ENCODE results near the gene RAP1GAP2. TPM values are rescaled to one million over a fixed set of nuclear protein-coding genes. Genes with fewer than 3 reads are reported as not detected.
A peak's percentile ranks its signal among the peaks of the same experiment; 100 is the strongest.
"Not testable (repeated sequence)": the region's sequence is repeated elsewhere in the genome, so short reads cannot be mapped to it uniquely, and the experiment has no call there.

Gene RAP1GAP2
- total RNA-seq, 1 donor from 2014 or later: 57.2 TPM

DNA sequence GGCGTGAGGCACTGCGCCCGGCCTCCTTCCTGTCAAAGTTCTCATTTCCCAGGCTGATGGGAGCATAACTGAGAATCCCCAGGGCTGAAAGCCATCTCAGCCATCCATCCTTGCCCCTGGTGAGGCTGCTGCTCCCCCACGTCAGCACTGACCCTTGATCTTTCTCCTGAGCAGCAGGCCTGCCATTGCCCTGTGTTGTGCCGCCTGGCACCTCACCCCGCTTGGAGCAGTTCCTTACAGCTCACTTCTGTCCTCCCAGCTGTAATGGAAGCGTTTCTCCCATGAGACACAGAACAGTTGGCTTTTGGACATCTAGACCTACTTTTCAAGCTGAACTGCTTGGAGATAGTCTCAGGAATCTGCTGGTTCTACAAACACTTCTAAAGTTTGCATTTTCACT, 215.7 kb downstream of the RAP1GAP2 start:
- no peak for ATAC-seq
- intact Hi-C loops (cut with DNase I): no loop called here
- DNase-seq (ENCODE audit: missing footprints): no peak

DNA sequence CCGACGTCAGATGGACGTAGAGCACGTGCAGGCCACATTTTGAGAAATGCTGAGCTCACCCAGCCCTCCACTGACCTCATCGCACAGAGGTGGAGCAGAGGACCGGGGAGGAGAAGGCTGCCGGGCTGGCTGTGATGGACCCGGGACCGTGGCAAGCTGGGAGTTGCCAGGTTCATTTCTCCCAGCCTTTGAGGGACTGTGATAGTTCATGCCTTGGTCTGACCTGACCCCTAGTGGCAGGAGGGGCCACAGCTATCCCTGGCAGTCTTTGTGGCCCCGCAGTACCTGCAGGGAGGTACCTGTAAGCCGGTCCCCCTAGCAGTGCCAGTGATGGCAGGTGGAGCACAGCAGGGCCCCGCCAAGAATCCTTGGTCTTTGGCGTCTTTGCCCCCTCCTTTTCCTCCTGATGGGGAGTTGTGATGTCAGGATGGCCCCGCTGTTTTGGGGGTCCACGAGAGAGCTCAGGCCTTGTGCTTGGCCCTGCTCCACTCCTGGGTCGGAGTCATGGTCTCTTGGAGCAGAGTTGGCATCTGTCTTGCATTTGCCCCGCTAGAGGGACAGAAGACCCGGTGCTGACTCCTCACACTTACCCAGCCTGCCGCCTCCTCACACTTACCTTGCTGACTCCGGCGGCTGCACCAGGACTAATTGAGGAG, 216.8 kb downstream of the RAP1GAP2 start:
- intact Hi-C loops (cut with DNase I): loop anchor here (1.0 kb wide), 1 partner anchor 185 kb away; no protein-coding TSS in a partner anchor
- peak; percentile 86 for ATAC-seq
- no peak for DNase-seq (ENCODE audit: missing footprints)

DNA sequence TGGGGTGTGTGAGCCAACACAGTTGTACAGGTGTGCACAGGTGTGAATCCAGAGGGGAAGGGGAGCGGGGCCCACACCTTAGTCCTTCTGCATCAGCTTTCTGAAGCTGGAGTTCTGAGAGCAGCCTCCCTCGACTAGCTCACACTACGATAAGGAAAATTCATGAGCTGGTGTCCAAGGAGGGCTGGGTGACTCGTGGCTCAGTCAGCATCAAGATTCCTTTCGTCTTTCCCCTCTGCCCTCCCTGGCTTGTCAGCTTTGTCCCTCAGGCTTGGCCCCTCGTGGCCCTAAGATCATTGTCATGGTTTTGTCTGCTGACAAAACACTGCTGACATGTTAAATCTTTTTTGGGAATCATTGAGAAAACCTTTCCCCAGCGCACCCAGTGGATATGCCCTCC, 219.7 kb downstream of the RAP1GAP2 start:
- intact Hi-C loops (cut with DNase I): no loop called here
- no peak for DNase-seq (ENCODE audit: missing footprints)
- ATAC-seq: no peak

DNA sequence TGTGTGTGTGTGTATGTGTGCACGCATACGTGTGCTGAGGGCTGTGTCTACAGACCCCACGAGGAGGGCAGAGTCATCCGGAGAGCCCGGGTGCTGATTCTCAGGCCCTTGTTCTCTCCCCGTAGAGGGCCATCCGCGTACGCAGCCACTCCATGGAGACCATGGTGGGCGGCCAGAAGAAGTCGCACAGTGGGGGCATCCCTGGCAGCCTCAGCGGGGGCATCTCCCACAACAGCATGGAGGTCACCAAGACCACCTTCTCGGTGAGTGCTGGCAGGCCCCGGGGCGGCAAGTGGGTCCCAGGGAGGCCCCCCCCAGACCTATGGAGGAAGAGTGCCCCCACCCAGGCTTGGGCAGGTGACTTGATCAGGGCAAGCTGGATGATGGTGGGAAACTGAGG, 221.7 kb downstream of the RAP1GAP2 start:
- intact Hi-C loops (cut with DNase I): no loop called here
- ATAC-seq (no peak), DNase-seq (ENCODE audit: missing footprints) (peak; percentile 42)

DNA sequence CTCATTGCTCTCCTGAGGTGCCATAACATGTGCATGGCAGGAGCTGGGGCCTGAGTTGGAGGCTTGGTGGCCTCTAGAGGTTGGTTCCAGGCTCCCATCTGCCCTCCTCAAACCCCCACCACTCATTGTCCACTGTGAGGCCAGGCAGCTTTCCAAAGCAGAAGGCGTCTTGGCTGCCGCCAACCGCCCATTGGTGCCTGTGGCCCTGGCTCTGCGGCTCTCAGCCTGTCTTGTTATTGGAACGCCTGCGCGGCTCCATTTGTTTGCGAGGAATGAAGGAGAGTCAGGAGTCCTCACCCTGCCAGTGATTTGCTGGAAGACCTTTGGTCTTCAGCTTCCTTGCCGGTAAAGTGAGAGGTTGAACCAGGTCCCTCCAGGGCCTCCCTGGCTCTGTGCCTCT, 223.5 kb downstream of the RAP1GAP2 start:
- ATAC-seq (no peak), DNase-seq (ENCODE audit: missing footprints) (no peak)
- intact Hi-C loops (cut with DNase I): no loop called here

DNA sequence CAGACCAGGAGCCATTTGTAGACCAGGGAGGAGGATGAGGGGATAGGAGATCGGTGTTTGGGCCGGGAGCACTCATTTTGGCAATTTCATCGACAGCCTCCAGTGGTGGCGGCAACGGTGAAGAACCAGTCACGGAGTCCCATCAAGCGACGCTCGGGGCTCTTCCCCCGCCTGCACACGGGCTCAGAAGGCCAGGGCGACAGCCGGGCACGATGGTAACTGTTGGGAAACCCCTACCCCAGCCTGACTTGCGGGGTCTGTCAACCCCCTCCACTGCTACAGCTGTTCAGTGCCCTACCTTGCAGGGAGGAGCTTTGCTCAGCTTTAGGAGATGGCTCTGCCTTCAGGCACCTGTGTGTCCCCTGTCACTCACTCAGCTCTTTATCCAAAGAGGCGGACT, 224.1 kb downstream of the RAP1GAP2 start:
- ATAC-seq: no peak
- intact Hi-C loops (cut with DNase I): no loop called here
- DNase-seq (ENCODE audit: missing footprints): no peak

DNA sequence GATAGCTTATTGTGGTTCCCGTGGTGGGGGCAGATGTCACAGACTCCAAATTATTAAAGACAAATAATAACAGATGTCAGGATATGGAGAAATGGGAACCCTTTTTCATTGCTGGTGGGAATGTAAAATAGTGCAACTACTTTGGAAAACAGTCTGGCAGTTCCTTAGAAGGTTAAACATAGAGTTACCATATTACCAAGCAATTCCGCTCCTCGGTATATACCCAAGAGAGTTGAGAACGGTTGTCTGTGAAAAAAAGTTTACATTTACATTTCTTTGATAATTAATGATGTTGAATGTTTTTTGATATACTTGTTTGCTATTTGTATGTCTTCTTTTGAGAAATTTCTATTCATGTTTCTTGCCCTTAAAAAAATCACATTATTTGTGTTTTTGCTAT, 226.0 kb downstream of the RAP1GAP2 start:
- no peak for DNase-seq (ENCODE audit: missing footprints)
- ATAC-seq: no peak
- intact Hi-C loops (cut with DNase I): no loop called here

DNA sequence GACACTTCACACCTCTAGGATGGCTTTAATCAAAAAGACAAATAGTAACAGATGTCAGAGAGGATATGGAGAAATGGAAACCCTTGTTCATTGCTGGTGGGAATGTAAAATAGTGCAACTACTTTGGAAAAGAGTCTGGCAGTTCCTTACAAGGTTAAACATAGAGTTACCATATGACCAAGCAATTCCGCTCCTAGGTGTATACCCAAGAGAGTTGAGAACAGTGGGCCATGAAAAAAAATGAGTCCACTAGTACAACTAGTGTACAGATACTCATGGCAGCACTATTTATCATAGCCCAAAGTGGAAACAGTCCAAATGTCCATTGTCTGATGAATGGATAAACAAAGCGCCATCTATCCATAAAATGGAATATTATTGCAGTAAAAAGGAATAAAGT, 228.1 kb downstream of the RAP1GAP2 start:
- no peak for DNase-seq (ENCODE audit: missing footprints)
- no peak for ATAC-seq
- intact Hi-C loops (cut with DNase I): no loop called here

DNA sequence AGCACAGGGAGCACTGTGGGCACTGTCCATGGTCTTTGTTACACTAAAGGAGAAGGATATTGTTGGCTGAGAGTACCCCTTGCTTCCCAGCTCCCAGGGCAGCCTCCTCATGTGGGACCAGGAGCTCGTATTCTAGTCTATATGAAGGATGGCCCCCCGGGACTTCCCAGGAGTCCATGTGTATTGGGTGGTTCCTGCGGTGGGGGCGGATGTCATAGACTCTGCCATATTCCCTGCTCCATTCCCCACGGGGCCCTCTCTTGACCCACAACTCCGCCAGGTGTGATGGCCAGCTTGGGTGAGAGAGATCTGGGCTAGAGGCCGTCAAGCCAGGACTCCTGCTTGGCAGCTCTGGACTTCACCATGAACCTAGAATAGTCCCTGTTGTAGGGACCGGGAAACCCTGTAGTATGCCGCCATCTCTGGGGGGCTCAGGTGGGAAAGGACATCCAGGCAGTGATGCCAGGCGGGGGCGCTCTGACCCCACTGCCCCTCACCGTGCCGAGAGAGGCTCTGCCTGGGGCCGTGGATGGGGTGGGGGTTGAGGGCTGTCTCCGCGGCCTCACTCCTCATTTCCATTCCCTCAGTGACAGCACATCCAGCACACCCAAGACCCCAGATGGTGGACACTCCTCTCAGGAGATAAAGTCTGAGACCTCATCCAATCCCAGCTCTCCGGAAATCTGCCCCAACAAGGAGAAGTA, 229.3 kb downstream of the RAP1GAP2 start:
- ATAC-seq (no peak), DNase-seq (ENCODE audit: missing footprints) (no peak)
- intact Hi-C loops (cut with DNase I): no loop called here

DNA sequence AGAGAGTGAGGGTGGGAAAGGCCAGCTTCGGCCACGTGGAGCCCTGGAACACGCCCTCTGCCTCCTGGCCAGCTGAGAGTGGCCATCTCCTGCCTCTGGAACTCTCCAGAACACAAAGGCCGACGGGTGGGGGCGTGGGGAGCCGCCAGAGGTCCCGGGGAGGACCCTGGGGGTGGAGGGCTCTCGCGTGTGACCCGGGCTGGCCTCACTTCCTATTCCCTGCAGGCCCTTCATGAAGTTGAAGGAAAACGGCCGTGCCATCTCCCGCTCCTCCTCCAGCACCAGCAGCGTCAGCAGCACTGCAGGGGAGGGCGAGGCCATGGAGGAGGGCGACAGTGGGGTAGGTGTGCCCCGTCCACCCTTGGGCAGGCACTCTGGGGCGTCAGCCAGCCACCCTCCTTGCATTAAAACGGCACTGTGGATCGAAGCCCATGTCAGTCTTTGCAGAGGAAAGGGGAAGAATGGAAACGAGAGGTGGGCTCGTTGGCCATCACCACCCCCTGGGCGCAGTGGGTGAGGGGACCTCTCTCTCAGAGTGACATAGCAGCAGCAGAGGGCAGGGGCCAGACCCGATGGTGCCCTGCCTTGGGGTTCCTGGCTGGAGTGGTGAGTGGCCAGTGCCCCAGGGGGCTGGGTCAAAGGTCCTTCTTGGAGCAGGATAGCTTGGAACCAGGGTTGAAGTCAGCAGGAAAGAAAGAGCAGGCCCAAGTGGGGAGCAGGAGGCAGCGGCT, 230.1 kb downstream of the RAP1GAP2 start:
- intact Hi-C loops (cut with DNase I): no loop called here
- ATAC-seq: no peak
- DNase-seq (ENCODE audit: missing footprints): no peak

DNA sequence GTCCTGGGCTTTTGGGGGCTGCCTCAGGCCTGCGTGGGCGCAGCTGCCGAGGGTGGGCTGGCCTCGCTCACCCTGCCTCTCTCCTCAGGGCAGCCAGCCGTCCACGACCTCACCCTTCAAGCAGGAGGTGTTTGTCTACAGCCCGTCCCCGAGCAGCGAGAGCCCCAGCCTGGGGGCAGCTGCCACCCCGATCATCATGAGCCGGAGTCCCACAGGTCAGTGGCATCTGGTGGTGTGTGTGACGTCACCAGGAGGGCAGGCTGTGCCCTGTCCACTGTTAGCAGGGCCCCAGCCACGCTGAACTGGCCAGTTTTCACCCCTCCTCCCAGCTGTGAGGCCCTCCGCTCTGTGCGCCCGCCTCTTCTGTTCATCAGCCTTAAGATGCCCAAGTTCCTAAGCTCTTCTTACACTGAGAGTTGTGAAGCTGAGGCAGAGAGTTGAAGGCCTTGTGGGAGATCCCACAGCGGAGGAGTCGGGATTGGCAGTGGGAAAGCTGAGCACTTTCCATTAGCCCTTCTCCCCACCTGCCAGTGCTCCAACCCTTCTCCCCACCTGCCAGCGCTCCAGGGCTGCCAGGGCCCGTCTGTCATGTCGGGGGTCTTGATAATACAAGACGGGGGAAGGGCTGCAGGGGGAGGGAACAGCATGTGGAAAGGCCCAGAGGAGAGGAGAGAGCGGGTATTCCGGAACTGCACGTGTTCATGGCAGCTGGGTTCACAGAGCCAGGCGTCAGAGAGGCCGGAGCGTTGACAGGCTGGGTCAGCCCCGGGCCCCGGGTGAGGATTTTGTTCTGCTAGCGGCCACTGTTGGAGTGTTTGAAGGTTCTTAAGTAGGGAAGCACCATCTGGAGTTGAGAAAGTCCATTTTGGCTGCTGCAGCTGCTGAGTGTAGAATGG, 230.9 kb downstream of the RAP1GAP2 start:
- DNase-seq (ENCODE audit: missing footprints) (no peak), ATAC-seq (no peak)
- intact Hi-C loops (cut with DNase I): no loop called here

DNA sequence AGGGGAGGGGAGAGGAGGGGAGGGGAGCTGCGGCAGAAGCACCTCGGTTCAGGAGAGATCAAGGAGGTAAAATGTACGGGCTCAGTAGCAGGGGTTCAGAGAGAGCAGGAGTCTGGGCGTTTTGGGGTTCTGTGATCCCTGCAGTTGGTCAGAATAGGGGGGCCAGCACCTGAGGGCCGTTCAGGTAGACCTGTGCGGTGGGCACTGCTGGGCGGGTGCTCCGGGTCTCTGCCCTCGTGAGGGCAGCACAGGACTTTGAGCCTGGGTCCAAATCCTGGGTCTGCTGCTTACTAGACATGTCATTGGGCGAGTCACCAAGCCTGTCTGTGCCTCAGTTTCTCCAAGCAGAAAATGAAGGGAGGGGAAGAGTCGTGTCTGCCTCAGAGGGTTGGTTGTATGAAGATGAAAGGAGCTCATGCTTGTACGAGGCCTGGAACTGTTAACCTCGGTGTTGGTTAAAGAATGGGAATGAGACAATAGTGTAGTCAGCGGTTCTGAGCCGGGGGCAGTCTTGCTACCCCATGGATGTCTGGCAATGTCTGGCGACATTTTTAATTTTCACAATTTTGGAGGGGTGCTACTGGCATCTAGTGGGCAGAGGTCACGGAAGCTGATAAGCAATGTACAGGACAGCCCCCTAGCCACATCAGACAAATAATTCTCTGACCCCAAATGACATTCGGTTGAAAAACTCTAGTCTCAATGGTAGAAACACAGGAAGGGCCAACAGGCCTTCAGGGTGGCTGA, 231.7 kb downstream of the RAP1GAP2 start:
- ATAC-seq (no peak), DNase-seq (ENCODE audit: missing footprints) (no peak)
- intact Hi-C loops (cut with DNase I): no loop called here

DNA sequence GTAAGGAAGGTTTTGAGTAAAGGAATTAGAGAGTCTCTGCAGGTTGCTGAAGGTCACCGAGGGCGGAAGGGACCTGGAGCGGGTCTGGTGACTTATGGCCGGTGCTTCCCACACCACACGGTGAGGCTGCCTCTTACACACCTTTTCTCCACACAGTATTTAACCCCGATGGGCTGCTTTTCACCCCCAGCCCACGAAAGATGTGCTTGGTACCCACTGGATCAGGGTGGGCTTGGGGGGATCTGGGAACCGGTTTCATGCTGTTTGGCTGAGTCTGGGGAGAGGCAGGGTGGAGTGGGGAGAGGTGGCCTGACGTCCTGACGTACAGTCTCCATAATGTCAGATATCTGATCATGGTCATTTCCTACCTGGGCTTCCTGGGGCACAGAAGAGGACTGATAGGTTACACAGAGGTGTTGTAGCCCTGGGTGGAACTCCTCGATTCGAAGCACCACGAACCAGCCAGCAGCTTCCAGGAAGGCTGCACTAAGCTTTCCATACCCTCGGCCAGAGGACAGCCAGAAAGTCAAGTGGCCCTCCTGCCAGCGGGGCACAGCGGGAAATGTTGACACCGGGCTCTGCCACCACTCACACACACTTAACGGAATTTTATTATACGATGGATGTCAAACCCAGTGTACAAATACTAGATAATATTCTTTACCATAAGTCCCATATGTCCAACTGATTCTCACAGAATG, 233.1 kb downstream of the RAP1GAP2 start:
- intact Hi-C loops (cut with DNase I): loop anchor here (1.0 kb wide), 1 partner anchor 25 kb away; no protein-coding TSS in a partner anchor
- ATAC-seq (peak; percentile 87), DNase-seq (ENCODE audit: missing footprints) (peak; percentile 78)

DNA sequence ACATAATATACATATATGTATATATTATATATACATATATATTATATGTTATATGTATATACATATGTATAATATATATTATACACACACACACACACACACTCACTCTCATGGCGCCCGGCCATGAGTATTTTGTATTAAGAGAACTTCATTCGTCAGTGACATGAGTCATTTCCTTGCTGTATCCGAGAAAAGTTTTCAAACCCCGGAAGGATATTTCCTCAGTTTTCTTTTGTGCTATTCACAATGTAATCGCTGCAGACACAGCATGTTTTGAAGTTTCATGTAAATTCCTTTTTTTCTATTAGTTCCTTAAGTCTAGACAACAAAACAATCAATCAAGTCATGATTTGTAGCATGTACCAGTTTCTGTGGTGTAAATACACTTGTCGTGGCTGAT, 233.9 kb downstream of the RAP1GAP2 start:
- DNase-seq (ENCODE audit: missing footprints): no peak
- intact Hi-C loops (cut with DNase I): no loop called here
- ATAC-seq: no peak

DNA sequence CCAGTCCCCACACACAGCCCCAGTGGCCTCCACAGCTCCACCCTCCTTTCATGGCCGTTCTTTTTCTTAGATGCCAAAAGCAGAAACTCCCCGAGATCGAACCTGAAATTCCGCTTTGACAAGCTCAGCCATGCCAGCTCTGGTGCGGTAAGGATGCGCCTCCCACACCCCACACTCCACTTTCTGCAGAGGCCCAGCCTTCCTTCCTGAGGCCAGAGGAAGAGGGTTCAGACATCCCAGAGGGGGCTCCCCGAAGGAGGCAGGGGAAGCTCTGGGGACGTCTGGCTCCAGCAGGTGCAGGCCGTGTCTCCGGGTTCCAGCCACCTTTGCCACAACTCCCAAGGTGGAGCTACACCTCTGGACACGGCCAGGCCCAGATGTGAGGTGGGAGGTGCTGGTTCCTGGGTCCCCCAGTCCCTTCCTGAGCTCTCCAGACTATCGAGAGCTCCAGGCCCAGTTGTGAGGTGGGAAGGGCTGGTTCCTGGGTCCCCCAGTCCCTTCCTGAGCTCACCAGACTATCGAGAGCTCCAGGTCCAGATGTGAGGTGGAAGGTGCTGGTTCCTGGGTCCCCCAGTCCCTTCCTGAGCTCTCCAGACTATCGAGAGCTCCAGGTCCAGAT, 234.7 kb downstream of the RAP1GAP2 start:
- not testable (repeated sequence) for ATAC-seq; DNase-seq (ENCODE audit: missing footprints)

DNA sequence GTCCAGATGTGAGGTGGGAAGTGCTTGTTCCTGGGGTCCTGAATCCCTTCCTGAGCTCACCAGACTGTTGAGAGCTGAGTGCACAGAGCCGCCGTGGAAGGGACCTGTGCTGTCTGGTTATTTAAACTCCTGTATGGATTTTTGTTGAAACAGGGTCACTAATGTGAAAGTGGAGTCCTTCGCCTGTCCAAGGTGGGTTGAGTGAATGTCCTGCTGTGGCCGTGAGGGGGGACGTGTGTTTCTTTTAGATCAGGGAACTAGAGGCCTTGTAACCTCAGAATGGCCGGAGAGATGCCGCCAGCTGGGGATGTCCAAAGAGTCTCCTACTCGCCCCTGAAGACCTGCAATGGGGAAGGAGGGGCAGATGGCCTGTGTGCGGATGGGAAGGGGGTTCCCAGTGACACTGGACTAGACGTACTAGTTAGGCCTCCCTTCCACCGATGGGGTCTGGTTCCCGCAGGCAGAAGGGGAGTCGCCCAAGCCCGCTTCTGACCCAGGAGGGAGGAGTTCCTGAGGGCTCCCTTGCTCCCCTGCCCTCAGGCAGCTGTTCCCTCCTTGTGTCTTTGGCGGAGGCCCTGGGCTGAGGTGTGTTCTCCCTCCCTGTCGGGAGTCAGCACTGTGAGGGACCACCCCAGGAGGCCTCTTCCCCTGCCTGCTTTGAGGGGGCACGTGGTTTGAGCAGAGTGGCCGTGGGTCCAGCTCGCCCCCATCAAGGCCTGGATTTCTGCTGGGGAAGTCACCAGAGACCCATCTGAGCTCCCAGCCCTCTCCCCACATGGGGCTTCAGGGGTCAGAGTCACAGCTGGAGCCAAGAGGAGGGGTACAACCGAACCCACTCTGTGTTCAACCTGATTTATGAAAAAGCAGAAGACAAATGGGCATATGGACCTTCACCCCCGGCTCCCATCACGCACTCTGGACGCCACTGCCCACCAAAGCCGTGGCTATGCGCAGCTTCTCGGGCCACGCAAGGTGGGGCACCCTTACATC, 236.3 kb downstream of the RAP1GAP2 start:
- DNase-seq (ENCODE audit: missing footprints) (no peak), ATAC-seq (no peak)
- intact Hi-C loops (cut with DNase I): no loop called here

More for the DNA sequence above, 234.7 kb downstream of the RAP1GAP2 start:
- intact Hi-C loops (cut with DNase I): not testable (repeated sequence)
